ENCODE measurements around the gene EN1.

Gene EN1

DNA sequence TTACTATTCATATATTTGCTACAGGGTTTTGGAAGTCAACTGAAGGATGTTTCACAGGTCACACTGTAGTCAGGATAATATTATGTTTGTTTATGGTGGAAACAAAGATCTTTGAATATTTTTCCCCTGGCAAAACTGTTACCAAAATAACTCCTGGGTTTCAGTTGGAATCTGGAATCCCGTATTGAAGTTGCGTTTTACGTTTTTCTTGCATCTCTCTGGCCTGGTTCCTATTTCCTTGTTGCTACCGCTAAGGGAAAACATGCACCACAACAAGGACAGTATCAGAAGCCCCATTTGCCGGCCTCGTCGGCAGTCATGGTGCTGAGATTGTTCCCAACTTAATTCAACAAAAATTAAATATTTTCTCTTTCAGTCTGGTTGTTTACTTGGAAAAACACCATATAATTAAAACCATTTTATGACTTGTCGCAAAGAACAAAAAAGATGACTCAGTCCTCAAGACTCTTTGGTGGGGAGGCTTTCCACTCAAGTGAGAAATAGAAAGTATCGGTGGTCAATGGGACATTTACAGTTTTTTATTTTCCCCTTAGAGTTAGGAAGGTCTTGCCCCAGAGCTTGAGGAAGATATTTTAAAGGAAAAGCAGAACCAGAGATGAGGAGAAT is 42.3 kb downstream of the EN1 start:
- no peaks in the 10 kb centered on the region for H3K9me3 Mint-ChIP-seq
- H3K4me3 Mint-ChIP-seq = no peak overlapping the region
- H3K4me1 Mint-ChIP-seq = peaks cover 4% of the 10 kb centered on the region
- H3K27ac Mint-ChIP-seq = no peak overlapping the region
- peaks cover 27% of the 10 kb centered on the region for H3K27me3 Mint-ChIP-seq
- H3K36me3 Mint-ChIP-seq = no peaks in the 10 kb centered on the region

DNA sequence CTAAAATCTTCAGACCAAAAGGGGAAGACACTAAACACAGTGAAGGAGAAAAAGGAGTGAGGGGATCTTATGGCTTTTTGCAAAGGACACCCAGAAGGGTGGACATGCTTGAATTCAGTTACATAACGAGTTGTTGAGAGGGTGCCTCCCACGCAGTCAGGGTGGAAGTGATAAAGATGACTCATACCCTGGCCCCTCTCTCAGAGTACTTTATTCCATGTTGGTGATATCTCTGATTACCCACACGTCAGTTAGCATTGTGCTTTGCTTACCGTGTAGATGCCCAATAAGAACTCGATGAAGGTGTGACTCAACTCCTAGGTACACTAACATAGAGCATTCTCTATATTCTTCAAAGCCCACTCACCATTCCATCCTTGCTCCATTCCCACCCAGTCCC is 44.4 kb downstream of the EN1 start:
- Mint-ChIP-seq H3K4me1 (peaks cover 2% of the 10 kb centered on the region), H3K27me3 (peaks cover 21% of the 10 kb centered on the region), H3K4me3 (no peak overlapping the region), H3K36me3 (no peaks in the 10 kb centered on the region), H3K27ac (no peak overlapping the region), H3K9me3 (no peaks in the 10 kb centered on the region)

DNA sequence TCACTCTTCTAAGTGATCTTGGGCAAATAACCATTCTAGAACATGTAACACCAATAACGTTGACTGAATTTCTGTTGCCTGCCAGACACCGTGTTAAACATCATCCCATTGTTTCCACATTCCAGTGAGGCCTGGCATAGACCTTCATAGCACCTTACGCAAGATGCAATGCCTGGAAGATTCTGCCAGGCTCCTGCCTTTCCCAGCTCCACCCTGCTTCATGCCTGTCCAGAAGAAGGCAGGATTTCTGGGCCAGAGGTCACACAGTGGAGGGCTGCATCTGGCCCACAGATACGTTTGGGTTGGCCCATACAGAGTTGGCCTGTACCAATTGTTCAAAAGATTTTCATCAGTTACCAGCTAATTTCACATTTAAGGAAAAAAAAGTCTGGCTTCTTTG is 46.3 kb downstream of the EN1 start:
- Mint-ChIP-seq H3K27ac (no peak overlapping the region), H3K4me3 (no peak overlapping the region), H3K27me3 (peaks cover 17% of the 10 kb centered on the region), H3K4me1 (no peaks in the 10 kb centered on the region), H3K9me3 (no peaks in the 10 kb centered on the region), H3K36me3 (no peaks in the 10 kb centered on the region)

DNA sequence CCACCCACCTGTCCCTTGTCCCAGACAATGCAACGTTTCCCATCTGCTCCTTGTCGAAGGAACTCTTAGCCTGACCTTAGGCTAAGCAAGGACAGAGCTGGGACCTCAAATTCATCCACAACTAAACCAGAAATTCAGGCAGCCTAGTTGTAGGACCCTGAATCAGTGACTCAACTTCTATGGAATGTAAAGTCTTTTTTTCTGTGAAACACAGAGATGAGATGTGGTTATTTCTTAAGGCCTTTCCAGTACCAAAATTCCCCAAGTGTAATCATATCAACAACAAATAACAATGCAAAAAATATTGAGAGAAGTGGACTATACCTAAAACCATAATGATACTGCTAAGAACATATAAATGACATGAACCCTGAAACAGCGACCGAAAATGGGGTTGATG is 46.7 kb downstream of the EN1 start:
- H3K27me3 Mint-ChIP-seq = peaks cover 13% of the 10 kb centered on the region
- no peak overlapping the region for H3K4me3 Mint-ChIP-seq
- H3K36me3 Mint-ChIP-seq = no peaks in the 10 kb centered on the region
- no peaks in the 10 kb centered on the region for H3K4me1 Mint-ChIP-seq
- no peak overlapping the region for H3K27ac Mint-ChIP-seq
- no peaks in the 10 kb centered on the region for H3K9me3 Mint-ChIP-seq

DNA sequence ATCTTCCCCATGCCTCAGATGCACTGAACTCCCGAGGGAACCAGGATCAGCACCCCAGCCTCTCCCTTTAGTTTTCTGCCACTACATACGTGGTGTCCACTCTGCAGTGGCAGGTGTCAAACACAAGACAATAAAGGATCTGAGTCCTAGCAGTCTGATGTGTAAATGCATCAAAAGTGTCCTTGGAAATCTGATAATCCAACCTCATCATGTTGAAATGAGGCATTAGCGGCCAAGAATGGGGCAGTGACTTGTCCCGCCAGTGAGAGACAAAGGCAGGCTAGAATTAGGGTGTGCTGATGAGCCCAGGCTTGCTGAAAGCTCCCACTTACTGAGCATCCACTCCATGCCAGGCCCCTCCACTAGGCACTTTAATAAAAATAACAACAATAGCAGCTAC is 52.9 kb downstream of the EN1 start:
- Mint-ChIP-seq H3K27me3 (peaks cover 17% of the 10 kb centered on the region), H3K36me3 (no peaks in the 10 kb centered on the region), H3K27ac (no peak overlapping the region), H3K4me1 (no peaks in the 10 kb centered on the region), H3K9me3 (no peaks in the 10 kb centered on the region), H3K4me3 (no peak overlapping the region)
